Stimulated activated CD8-positive, alpha-beta memory T cell treated with anti-CD3 and anti-CD28 coated beads, Interleukin-12 subunit alpha, Interleukin-12 subunit beta, amount 100 ng/mL, for 24 hours (primary cell): Measurements from ENCODE around the gene EHBP1.
"Not testable (repeated sequence)": the region's sequence is repeated elsewhere in the genome, so short reads cannot be mapped to it uniquely, and the experiment has no call there.

Experiments
- DNase-seq: peaks from one replicate; pipeline ENCODE4 v3.0.0-alpha.2; 2020; ENCODE audit errors: extremely low read depth

Gene EHBP1

DNA sequence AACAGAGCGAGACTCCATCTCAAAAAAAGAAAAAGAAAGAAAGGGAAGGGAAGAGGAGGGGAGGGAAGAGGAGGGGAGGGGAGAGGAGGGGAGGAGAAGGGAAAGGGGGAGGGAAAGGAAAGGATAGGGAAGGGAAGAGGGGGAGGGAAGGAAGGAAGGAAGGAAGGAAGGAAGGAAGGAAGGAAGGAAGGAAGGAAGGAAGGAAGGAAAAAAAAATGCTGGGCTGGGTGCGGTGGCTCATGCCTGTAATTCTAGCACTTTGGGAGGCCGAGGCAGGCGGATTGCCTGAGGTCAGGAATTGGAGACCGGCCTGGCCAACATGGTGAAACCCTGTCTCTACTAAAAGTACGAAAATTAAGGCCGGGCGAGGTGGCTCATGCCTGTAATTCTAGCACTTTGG is 314.2 kb downstream of the EHBP1 start:
- DNase-seq: not testable (repeated sequence)

DNA sequence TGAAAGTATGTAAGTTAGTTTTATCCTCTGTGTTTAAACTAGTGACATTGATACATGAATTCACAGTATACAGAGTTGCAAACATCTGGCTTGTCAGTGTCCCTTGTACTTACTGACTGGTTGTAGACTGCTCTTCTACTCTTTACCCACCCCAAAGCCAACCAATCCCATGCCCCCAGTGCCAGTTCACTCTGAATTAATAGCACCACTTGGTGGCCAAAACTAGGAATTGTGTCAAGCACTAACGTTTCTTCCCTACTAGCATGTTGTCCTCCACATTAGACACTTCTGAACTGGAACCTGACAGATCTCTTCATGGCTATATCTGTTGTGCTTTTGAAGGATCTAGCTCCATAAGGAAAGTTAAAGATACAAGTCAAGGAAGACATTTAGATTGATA is 317.9 kb downstream of the EHBP1 start:
- no peak for DNase-seq

DNA sequence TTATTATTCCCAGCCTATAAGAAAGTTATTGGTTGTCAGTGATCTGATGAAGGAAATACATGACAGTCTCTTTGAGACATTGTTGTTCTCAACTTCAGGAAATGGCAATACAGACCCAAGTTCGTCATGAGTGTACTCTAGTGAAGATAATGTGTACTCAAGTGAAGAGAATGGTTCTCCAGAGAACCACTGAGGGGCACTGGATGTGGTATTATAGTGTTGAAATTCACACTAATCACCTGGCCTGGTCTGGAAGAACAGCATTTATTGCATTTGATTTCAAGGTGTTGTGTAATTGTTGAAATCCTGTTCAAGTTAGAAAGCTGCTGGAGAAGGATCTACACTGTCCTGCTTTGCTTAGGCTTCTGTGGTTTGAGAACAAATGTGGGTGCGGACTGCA is 321.7 kb downstream of the EHBP1 start:
- DNase-seq: no peak

DNA sequence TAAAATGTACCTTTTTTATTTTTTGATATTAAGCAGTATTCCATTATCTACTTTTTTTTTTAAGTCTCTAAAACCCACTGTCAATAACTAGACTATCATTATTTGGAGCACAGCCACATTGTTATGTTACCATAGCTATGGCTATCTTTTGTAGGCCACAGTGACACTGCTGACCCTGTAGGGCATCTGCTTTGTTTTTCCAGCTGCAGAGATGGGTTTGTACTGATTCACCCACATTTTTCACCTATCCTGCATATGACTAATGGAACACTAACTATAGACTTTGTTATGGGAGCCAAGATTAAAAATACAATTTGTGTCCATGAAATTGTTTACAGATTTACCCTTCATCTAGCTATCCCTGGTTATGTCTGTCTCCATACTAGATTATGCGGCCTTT is 323.5 kb downstream of the EHBP1 start:
- DNase-seq: no peak

DNA sequence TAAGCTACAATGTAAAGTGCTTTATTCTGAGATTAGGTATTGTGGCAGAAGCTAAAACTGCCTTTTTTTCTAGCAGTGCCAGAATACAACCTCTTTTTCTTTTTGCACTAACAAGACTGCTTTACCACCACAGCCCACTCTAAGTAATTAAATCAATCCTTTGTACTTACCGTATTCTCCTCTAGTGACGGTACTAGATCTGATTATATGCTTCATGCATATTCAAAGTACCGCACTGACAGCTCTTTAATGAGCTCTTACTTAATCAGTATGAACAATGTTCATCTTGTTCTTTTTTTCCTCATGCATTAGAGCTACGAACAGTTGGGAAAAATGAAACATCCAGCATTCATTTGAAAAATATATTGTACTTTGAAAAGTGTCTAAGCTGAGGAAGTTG is 329.0 kb downstream of the EHBP1 start:
- no peak for DNase-seq

DNA sequence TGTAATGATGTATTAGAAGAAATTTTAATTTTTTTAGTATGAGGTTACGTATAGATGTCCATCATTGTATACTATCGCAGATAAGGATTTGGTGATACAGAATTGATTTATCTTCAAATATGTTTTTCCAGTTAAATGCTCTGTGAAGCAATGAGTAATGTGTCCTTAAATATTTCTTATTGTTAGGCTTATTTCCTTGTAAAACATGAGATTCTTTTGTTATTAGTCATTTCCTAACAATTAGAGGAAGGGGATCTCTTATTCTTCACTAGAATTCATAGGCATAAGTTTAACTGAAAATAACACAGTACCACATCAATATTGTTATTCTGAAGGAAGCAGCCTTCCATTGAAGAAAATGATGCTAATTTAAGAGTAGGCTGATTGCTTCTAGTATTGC is 329.7 kb downstream of the EHBP1 start:
- DNase-seq: no peak

DNA sequence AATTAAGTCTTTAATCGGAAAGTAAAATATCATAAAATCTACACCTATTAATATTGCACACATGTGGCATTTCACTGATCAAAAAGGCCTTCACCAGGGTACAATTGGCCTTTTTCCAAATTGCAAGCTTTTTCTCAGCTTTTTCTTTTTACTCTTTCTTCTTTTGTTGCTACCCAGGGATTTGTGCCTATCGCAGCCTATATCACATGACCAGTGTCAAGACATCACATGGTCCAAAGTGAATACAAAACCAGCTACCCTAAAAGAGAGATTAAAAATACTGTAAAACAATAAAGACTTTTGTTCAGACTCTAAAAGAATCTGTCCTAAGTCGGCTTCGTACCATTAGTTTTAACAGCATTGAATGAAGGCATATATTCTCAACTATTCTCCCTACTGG is 330.1 kb downstream of the EHBP1 start:
- DNase-seq: no peak

DNA sequence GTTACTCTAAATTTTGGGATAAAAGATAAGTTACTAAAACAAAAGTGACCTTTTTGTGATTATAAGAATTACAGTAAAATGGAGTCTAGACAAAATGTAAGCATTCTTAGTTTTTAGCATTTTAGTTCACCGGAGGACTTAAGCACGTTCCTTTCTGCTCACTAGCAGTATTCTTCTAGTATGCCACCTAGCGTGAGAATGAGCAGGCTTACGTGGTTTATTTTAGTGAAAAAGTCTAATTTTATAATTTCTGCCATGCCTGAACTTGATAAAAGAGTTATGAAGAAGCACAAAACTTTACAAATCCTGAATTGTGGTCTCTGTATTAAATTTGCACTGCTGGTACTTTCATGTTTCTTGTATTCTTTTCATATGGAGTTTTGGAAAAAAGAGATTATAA is 332.5 kb downstream of the EHBP1 start:
- DNase-seq: no peak

DNA sequence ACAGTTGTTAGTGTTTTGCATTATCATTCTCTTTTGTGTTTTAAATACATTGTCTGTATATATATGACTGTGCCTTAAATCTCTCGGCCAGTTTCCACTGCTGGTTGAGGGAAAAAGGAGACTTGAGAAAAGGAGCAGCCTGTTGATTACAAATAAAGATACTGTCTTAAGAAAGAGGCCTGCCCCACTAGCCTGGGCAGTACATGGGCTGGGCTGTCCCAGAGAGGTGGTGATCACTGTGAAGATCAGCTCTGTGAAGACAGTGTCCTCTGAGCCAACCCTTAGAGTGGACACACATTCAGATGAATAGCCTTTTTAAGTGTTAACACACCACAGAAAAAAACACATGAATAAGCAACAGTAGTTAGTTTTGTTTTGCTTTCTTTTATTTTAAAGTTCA is 335.1 kb downstream of the EHBP1 start:
- DNase-seq: no peak

DNA sequence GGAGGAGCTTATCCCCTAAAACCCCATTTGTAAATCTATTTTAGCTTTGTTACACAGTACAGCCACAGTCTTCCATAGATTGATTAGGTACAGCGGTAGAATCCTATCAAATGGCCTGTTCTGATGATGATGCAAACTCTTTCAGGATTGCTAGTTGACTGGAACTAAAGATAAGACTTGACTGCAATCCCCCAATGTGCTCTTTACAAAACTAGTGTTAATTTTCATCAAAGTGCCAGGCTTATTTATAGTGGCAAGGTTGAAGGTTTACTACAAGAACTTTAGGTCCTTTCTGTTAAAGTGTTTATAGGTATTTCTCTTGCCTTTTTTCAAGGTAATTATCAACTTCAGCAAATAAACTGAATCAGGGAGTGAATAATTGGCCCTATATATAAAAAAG is 336.1 kb downstream of the EHBP1 start:
- DNase-seq: no peak

DNA sequence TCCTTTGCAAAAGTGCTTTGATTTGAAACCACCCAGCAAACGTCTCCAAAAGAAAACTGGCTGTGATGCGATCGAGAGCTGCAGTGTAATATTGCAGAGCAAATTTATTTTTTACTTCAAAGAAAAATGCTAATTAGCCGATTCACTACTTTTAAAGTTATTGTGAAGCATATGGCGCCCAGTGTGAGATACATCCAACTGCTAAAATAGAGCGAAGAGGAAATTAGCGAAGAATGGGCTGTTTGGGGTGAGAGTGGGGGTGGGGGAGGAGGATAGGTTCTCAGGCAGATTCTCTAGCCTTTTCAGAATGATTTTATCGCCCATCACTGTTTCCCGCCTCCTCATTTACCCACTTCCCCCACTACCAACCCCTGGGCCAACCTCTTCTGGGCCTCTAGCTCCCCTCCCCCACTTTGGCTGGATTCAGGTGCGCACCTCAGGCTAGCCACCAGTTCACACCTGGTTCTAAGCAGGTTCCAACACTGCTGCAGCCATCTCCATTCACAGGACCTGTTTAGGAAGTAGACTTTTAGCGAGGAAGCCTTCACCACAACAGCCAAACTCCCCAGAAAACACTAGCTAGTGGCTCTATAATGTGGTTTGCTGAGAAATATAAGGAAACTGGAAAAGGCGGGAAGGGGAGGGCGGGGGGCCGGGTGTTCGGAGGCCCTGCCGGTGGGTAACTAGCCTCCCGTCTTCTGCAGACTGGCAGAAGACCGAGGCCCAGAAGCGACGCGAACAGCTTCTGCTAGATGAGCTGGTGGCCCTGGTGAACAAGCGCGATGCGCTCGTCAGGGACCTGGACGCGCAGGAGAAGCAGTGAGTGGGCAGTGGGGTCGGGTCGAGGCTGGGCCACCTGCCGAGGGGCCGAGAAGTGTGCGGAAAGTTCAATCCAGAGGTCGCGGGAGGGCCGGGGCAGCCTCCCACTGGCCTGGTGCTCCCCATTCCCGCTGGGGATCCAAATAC is 339.1 kb downstream of the EHBP1 start:
- DNase-seq: no peak

DNA sequence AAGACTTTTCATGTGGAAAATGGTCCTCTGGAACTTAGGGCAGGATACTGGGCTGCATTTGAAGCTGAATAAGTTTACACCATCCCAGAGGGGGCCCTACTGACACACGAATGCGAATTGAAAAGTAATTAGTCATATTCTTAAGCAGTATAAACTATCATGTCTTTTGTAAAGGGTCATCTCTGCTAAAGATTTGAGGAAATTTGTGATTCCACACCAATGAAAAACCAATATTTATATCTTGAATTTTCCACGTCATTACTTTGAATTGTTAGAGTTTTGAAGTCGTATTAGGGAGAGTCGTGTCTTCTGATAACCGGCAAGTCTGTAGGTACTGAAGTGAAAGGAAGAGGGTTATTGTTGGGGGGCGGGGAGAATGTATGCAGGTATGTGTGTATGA is 341.0 kb downstream of the EHBP1 start:
- DNase-seq: no peak

DNA sequence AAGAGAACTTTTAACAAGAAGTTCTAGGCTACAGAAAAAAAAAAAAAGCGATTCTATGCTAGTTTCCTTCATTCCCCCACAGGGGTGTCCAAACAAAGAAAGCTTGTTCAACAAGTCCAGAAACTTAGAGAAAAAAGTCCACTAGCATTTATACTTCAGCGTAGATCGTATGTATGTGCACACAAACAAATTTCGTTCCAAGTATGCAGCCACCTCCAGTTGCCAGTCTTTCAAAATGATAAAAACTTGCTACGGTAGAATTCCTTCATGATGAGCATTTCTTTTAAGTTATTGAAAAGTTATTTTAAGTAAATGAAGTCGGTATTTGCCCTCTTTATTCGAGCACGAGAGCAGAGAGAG is 341.4 kb downstream of the EHBP1 start:
- DNase-seq: no peak

DNA sequence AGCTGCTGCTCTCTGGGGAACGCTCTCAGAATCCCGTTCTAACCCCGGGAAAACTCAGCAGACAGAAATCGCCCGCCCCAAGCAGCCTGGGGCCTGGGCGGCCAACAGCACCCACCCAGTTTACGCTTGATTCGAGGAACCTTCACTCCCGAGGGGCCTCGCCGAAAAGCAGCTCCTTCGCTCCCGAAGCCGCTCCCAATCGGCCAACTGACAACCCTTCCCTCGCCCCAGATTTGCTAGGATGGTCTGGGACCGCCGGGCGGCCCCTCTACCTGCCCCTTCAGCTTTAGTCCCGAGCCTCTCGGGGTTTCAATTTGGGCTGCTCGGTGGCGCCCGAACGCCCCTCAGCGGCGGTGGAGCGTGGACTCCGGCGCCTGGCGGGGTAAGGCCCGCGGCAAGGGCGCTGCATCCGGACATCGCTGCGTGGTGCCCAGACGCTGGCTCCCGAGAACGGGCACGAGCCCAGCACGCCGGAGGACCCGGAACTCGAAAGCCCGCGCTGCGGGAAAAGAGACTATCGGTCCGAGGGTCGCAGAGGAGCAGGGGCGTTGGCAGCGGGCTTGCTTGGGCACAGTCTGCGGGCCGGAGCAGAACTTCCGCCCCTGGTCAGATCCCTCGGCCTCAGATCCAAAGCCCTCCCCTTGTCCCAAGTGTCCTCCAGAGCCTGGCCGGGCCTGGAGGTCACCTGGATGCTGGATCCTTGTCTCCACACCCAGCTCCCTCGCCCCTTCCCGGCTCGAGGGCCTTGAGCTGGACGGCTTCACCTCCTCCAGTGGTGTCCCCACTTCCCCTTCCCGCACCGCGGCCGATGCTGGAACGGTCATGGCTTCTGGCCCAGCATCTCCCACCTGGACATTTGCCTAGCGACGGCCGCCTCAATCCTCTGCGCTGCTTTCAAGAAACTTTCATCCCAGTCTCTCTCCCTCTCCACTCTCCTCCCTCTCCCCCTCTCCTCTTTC is 342.1 kb downstream of the EHBP1 start:
- DNase-seq: no peak

DNA sequence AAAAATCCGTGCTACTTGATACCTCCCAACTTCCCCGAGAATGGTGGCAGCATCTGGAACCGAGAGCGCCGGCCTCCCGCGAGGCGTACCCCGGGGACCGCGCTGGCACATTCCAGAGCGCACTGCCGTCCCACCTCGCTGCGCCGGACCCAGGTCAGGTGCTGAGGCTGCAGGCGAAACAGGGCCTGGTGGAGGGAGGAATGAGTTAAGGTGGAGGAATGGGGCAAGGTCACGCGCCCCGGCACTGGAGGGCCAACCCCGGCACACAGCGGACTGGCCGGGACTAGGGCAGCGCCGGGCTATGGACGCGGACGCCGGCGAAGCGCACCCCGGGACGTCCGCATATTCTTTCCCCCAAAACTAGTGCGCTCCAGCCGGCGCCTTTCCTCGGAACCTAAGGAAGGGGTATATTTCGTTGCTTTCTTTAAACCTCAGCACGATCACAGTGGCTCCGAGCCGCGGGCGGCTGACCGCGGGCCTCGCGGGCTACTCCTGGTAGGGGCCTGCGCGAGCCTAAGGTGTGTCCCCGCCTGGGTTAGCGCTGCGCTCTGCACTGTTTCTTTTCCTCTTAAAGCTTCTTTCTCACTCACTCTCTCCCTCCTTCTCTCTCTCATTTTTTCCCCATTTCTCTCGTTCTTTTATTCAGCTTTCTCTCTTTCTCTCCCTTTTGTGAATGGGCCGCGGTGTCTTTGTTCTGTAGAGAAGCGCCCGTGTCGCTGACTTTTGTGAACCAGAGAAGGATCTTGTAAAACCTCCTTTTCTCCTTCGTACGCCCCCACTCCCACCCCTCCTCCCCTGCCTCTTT is 343.1 kb downstream of the EHBP1 start:
- no peak for DNase-seq

DNA sequence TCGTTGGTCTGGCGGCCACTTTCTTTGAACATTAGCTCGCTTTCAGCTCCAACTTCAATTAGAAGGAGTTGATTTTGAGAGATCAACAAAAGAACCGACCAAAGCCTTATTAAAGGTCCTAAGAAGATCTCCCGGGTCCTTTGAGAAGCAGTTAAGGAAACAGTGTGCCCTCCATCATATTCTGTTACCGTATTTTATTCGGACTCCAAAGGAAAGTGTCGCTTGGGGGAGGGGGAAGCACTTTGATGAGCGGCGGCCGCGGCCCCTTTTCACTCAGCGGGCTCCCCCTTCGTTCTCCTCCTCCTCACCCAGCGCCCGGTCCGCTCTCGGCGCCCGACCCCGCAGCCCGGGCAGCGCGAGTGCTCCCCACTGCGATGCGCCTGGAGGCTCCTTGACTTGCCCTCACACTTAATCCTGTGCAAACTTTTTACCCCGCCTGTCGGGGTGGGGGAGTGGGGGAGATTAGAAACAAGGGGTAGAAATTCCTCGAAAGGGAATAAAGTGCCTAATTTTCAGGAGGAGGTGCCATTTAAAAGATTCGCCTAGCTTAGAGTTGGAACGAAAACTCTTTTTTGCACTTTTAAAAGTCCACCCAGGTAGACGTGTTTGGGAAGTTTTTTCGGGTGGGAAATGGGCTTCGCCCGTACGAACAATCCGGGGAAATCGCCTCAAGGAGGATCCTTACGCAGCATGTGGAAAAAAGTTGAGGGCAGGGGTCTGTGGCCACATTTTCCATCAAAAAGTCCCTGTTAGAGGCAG is 343.9 kb downstream of the EHBP1 start:
- no peak for DNase-seq

DNA sequence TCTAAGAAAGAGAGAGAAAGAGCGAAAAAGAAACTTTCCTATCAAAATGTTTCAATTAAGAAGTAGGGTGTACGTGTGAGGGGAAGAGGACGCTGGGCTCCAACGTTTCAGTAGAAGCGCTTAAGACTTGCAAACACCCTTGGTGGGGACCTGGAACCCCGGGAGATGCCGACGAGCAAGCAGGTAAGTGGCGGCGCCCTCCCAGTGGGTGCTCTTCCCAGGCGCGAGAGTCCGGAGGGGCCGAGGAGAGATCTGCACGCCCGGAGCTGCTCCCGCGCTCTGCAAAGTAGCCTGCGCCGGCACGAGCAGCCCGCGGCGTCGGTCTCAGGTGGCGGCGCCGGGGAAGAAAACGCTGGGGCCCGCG is 344.4 kb downstream of the EHBP1 start:
- no peak for DNase-seq

DNA sequence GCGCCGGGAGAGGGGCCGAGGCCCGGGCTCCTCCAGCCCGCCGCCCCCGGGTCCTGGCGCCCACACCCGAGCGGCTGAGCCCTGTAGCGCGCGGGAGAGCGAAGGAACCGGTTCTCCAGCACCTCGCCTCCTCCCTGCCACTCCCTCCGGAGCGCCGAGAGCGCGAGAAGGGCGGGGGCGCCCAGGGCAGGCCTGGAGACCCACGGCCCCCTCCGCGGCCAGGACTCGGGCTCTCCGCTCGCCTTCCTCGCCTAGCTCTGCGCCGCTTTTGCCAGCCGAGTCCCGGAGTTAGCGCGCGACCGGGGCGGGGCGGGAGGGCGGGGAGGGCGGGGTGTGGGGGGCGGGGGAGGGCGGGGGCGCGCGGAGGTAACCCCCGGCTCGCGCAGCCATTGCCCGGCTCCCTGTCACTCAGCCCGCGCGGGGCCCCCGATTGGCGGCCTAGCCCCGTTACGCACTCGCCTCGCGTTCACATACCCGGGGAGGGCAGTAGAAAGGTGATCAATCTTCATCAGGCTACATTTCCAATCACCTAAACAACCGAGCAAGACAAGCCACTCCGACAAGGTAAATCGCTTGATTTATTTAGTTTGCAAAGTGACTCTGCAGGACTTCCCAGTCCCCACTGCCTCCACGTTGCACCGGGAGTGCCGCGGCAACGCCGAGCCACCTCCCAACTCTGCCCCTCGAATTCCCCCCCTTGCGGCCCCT is 345.0 kb downstream of the EHBP1 start, which contains the start of gene OTX1:
Gene OTX1, plus strand, starts transcription at position 497 of the 708 bp plus-strand sequence. CDS start 2,161 bp downstream, outside the sequence.
- peak; percentile 32 for DNase-seq

DNA sequence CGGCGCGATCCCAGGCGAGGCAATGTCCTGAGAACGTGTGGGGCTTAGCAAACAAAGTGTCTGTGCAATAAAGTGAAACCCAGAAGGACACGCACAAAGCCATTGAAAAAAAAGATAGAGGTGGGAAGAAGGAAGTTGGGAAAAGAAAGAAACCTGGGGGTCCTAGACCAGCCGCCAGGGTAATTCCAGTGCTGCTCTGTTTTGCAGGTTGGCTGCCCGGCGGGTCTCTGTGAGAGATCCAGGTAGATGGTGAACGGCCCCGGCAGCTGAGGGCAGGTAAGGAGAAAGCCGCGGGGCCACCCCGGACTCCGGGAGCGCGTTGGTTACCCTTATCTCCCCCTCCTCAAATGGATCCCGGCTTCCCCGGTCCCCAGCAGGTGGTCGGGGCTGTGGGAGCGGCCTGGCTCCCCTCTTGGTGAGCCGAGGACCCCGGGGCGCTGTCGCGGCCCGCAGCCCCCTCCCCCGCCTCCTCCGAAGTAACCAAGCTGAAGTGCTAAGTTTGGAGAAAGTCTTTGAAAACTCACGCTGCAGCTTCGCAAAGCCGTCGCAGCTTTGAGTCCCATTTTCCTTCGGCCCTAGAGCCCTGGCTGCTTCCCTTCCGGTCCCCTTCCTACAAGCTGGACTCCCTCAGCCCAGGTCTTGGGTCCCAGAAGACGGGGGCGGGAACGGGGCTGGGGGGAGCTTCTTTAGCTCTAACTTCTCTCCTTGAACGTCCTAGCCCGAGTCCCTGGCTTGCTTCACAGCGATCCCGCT is 345.7 kb downstream of the EHBP1 start:
- DNase-seq: no peak
